ENCODE data around the gene CDT1.

DNA sequence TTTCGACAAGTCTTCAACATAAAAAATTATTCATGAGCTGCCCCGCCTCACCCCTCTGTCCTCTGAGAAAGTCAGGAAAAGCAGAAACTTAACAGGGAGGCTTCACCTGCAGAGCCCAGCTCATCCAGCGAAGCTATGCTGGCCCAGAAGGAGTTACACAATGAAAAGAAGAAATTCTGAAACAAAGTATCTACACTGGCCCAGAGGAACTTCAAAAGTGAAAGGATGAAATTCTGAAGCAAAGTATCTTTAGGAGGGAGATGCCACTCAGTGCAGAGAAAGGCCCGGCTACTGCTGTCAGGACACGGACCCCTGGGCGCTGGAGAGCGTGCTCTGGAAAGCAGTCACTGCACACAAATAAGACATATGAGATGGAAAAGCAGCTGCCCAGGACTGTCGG is 51.6 kb downstream of the CDT1 start:
- TF ChIP-seq, protein P1, sequence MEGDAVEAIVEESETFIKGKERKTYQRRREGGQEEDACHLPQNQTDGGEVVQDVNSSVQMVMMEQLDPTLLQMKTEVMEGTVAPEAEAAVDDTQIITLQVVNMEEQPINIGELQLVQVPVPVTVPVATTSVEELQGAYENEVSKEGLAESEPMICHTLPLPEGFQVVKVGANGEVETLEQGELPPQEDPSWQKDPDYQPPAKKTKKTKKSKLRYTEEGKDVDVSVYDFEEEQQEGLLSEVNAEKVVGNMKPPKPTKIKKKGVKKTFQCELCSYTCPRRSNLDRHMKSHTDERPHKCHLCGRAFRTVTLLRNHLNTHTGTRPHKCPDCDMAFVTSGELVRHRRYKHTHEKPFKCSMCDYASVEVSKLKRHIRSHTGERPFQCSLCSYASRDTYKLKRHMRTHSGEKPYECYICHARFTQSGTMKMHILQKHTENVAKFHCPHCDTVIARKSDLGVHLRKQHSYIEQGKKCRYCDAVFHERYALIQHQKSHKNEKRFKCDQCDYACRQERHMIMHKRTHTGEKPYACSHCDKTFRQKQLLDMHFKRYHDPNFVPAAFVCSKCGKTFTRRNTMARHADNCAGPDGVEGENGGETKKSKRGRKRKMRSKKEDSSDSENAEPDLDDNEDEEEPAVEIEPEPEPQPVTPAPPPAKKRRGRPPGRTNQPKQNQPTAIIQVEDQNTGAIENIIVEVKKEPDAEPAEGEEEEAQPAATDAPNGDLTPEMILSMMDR (IDR thresholded peaks at IDR 0.05 in 4 of 5, conservative IDR thresholded peaks at IDR 0.05 in 1 of 5) = no peak
- no peak for TF ChIP-seq POLR2A (IDR thresholded peaks at IDR 0.05)
